ENCODE data around the gene IRF2BPL. TPM values are rescaled to one million over a fixed set of nuclear protein-coding genes. Genes with fewer than 3 reads are reported as not detected.
"Not testable (repeated sequence)": the region's sequence is repeated elsewhere in the genome, so short reads cannot be mapped to it uniquely, and the experiment has no call there.

Gene IRF2BPL
- total RNA-seq, 1 experiment from 2014 or later: 142 TPM

DNA sequence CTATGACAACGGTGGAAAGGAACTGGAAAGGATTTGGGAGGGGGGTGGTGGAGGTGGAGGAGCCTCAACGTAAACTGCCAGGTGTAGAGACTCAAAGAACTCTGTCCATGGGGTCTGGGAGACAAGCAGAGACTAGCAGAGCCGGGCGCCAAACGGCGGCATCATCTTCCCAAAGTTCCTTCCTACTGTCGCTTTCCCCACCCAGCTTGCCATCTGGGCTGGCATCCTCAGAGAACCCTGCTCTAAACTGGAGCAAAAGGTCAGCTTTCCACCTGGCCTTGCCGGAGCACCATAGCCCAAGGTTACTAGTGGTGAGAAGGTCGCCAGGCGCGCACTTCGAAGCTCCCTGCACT lies 4.0 kb upstream of the IRF2BPL start:
- H3K4me3 ChIP-seq (ENCODE audit: insufficient read depth, low read depth, low read length): peak overlapping the region; percentile 49
- DNase-seq: no peak
- H3K27me3 ChIP-seq (ENCODE audit: control insufficient read depth, insufficient read depth, low read length): no peaks in the 10 kb centered on the region
- no peaks in the 10 kb centered on the region for H3K36me3 ChIP-seq (replicated peaks; ENCODE audit: control insufficient read depth, insufficient read depth, low read length)

DNA sequence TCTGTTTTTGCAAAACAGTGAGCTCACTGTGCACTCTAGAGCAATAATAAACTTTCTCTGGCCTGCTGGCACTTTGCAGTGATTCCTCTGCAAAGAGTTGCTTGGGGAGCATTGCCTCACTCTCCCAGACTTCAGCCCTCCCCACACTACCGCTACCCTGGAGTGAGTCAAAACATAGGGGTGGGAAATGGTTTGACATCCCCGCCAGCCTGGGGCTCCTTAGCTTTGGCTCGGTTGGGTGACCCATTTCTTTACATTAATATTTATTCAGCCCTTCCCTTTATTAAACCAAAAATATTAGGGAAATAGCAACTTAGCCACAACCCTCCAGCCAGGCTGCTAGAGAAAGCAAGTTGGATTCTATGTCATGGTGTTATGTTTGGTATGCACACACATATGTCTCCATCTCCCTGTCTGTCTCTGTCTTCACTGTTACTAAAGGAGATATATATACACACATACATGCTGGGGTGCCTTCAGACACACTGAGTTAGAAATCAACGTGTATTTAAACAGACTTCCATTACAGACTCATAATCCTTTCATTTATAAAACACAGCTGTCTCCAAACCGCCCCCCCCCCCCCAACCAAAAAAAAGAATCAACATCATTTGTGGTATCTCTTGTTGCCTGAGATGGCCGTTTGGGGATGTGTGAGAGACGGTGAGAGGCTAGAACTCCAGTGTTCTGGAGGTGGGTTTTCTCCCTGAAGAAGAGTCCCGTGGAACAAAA lies 3.4 kb upstream of the IRF2BPL start:
- peak; percentile 38 for DNase-seq
- Histone ChIP-seq H3K36me3 (replicated peaks; ENCODE audit: control insufficient read depth, insufficient read depth, low read length) (no peaks in the 10 kb centered on the region), H3K4me3 (ENCODE audit: insufficient read depth, low read depth, low read length) (no peak overlapping the region), H3K27me3 (ENCODE audit: control insufficient read depth, insufficient read depth, low read length) (no peaks in the 10 kb centered on the region)

DNA sequence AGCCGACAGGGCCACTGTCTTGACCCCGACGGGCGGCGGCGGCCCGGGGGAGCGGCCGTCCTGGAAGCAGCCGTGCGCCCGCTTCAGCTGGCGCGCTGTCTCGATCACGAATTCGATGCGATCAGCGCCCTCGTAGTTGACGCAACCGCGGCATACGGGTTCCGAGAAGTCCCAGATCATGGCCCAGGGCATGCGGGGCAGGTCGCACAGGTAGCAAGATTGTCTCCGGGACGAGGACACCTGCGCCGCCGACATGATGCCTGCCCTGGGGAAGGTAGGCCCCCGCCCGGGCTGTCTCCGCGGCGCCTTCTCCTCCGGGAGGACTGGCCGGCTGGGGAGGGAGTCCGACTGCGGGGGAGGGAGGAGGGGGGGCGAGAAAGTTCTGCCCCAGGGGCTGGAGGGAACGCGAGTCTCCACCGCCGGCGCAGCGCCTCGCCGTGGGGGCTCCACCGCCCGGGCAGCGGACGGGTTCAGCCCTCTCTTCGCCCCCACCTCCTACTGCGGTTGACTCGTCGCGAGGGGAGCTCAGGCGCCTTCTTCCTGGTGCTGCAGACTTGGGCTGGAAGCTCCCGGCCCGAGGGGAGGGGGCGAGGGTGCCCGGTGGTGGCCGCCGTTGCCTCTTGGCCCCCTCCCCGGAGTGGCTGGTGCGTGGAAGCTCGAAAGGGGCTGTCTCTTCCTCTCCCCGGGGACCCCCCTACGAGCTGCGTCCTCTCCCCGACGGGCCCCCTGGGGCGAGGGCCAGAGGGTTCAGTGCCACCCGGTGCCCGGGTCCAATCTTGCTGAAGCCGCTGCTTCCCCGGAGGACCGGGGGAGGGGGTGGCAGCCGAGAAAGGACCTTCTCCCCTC lies 747 bp downstream of the IRF2BPL start:
- Histone ChIP-seq H3K27me3 (ENCODE audit: control insufficient read depth, insufficient read depth, low read length) (no peaks in the 10 kb centered on the region), H3K36me3 (replicated peaks; ENCODE audit: control insufficient read depth, insufficient read depth, low read length) (peaks cover 3% of the 10 kb centered on the region; the same call in 1 of the 2 replicates), H3K4me3 (ENCODE audit: insufficient read depth, low read depth, low read length) (peak overlapping the region; percentile 85)
- DNase-seq: peak; percentile 82

DNA sequence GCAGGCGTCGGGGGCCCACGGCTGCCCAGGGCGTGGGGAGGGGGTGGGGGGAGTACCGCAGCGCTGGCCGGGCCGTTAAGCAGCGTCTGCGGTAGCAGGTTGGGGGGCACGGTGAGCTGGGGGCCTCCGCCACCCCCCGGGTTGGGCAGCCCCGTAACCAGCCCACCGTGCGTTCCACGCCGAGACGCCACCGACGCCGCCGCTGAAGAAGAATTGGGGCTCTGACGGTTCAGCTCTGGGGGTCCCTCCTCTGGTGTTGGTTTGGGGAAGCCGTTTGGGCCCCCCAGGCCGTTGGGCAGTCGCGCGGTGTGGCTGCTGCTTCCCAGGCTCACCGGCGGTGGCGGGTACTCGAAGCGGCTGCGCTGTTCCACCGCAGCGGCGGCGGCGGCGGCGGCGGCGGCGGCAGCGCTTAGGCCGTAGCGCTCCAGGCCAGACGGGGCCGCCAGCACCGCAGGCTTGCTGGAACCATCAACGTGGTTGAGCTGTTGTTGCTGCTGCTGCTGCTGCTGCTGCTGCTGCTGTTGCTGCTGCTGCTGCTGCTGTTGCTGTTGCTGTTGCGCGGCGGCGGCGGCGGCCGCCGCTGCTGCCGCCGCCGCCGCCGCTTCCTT lies 1.5 kb downstream of the IRF2BPL start:
- DNase-seq: peak; percentile 76
- Histone ChIP-seq H3K36me3 (replicated peaks; ENCODE audit: control insufficient read depth, insufficient read depth, low read length) (peaks cover 3% of the 10 kb centered on the region; the same call in 1 of the 2 replicates), H3K27me3 (ENCODE audit: control insufficient read depth, insufficient read depth, low read length) (no peaks in the 10 kb centered on the region), H3K4me3 (ENCODE audit: insufficient read depth, low read depth, low read length) (peak overlapping the region; percentile 85)

DNA sequence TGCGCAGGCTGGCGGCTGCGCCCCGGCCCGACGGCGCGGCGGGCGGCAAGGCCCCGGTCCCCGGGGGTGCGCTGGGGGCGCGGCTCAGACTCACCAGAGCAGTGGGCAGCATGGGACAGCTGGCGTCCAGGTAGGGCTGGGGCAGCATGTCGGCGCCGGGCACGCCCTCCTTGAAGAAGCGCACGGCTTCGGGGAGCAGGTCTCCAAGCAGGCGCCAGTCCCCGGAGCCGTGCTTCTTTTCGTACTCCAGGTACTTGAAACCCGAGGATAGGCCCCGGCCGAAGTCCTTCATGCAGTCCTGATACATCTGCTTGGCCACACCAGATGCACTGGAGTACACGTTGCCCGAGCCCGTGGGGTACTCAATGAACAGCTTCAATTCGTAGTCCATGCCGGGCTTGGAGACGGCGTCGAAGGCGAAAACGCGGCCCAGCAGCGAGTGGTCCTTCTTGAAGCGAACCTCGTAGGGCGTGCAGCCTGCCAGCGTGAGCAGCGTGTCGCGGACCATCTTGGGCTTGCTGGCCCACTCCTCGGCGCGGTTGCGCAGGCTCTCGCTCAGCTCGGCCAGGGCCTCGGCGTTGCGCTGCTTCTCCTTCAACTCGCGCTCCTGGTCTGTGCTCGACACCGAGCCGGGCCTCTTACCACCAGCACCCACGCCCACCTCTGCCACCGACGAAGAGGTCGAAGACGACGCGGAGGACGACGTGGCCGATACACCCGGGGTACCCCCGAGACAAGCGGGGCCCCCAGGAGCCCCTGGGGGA lies 2.2 kb downstream of the IRF2BPL start:
- peaks cover 3% of the 10 kb centered on the region; the same call in 1 of the 2 replicates for H3K36me3 ChIP-seq (replicated peaks; ENCODE audit: control insufficient read depth, insufficient read depth, low read length)
- H3K27me3 ChIP-seq (ENCODE audit: control insufficient read depth, insufficient read depth, low read length): no peaks in the 10 kb centered on the region
- peak; percentile 66 for DNase-seq
- peak overlapping the region; percentile 85 for H3K4me3 ChIP-seq (ENCODE audit: insufficient read depth, low read depth, low read length)

DNA sequence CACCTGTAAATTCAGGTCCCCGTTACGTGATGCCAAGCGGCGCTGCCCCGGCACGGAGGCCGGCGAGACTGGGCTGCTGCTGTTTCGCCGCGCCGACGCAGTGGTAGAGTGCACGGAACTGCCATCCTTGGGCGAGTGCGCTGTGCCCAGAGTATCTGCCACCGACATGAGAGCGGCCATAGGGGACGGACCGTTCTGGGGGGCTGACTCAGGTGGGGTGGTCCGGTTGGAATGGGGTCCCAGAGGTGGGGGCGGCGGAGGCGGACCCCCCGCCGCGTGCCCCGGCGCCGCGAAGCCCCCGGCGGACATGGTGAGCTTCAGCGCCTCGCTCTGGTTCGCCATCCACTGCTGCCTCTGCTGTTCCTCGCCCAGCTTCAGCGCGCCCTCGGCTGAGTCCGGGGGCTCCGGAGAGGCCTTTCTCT lies 2.8 kb downstream of the IRF2BPL start:
- peak; percentile 73 for DNase-seq
- Histone ChIP-seq H3K27me3 (ENCODE audit: control insufficient read depth, insufficient read depth, low read length) (no peaks in the 10 kb centered on the region), H3K4me3 (ENCODE audit: insufficient read depth, low read depth, low read length) (peak overlapping the region; percentile 85), H3K36me3 (replicated peaks; ENCODE audit: control insufficient read depth, insufficient read depth, low read length) (peaks cover 3% of the 10 kb centered on the region; the same call in 1 of the 2 replicates)

DNA sequence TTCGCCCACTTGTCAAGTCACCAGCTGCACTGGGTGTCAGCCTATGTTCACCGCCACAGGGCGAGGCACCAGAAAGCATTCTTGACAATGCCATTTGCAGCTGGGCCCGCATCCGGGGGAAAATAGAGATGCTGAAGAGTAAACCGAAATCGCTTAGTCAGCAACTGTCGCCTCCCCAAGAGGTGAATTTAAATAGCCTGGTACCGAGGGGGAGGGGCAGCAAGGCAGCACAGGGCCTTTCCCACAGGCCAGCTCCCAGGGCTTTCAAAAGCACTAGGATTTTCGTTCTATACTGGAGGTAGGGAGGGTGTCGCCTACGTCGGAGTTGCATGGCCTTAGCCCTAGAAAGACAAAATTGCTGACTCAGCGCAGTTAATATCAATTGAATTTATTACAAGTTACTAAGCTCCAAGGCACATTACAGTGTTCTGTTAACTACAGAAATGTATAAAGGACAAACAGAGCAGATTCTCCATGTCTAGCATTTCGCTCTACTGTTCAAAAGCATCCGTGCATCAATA lies 4.3 kb downstream of the IRF2BPL start:
- peak; percentile 91 for DNase-seq
- no peaks in the 10 kb centered on the region for H3K27me3 ChIP-seq (ENCODE audit: control insufficient read depth, insufficient read depth, low read length)

DNA sequence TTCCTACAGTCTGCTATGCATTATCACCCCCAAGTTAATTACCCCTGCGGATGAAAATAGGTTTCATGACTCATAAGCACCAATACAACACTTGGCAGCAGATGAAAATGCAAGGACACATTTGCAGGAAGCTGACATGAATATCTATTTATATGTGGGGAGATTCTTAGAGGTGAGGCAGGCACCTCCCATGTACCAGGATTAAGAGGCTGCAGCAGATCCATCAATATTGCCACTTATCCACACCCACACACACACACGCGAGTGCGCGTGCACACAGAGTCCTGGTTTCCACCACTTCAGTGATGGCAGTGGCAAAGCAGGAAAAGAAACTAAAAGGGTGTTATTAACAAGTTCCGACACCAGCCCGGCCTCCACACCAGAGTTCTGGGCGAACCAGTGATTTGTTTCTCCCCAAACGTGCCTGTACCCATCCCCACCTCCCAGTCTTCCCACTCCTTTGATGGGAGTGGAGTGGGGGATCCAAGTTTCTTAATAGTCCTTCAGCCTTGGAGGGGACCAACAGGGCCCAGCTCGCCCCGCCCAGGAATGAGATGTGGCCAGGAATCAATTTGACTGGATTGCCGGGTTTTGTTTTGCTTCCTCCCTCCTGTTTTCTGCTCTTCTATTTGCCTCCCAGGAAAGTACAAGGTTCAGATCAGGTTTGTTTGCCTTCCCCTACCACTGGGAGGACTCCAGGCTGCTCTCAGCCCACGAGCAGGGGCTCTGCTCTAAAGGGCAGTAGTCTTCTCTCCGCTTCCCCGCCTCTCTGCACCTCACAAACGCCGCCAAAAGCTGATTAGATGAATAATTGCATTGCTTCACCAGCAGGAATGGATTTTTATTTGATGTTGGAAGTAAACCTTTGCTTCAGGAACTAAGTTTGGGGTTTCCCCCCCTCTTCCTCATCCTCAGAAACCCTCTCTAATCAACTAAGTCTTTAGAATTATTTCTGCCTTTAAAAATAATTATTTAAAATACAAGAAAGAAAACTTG lies 5.2 kb downstream of the IRF2BPL start:
- Histone ChIP-seq H3K4me3 (ENCODE audit: insufficient read depth, low read depth, low read length) (no peak overlapping the region), H3K27me3 (ENCODE audit: control insufficient read depth, insufficient read depth, low read length) (no peaks in the 10 kb centered on the region), H3K36me3 (replicated peaks; ENCODE audit: control insufficient read depth, insufficient read depth, low read length) (peaks cover 3% of the 10 kb centered on the region; the same call in 1 of the 2 replicates)
- DNase-seq: peak; percentile 71

More for the DNA sequence above, 4.3 kb downstream of the IRF2BPL start:
- peak overlapping the region; percentile 20 for H3K4me3 ChIP-seq (ENCODE audit: insufficient read depth, low read depth, low read length)
- peaks cover 3% of the 10 kb centered on the region; the same call in 1 of the 2 replicates for H3K36me3 ChIP-seq (replicated peaks; ENCODE audit: control insufficient read depth, insufficient read depth, low read length)

DNA sequence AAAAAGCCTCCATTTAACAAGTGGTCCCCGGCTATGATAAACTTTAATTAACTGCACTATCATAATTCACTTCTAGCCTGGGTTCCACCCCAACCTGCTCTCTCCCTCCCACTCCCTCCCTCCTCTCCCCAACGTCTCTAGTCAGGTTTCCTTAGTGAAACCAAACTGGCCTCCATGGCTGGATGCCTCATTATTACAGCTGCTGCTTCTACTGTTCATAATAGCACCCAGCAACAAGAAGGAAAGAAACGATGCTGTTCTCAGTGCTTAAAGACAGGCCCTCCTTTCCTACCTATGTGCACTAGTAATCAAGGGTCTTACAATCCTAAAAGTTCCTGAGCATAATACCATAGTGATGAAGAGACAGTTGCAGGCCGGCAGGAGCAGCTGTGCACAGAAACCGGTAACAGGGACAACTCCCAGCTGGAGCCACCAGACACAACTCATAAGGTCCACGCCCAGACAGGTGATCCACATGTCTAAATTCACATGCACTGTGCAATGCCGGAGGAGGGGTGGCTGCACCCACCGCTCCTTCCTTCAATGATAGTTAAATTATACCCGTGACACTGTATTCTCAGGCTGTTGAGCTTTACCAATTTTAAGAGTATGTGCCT lies 6.2 kb downstream of the IRF2BPL start:
- Histone ChIP-seq H3K36me3 (replicated peaks; ENCODE audit: control insufficient read depth, insufficient read depth, low read length) (peaks cover 3% of the 10 kb centered on the region; the same call in 1 of the 2 replicates), H3K4me3 (ENCODE audit: insufficient read depth, low read depth, low read length) (no peak overlapping the region), H3K27me3 (ENCODE audit: control insufficient read depth, insufficient read depth, low read length) (no peaks in the 10 kb centered on the region)
- no peak for DNase-seq

DNA sequence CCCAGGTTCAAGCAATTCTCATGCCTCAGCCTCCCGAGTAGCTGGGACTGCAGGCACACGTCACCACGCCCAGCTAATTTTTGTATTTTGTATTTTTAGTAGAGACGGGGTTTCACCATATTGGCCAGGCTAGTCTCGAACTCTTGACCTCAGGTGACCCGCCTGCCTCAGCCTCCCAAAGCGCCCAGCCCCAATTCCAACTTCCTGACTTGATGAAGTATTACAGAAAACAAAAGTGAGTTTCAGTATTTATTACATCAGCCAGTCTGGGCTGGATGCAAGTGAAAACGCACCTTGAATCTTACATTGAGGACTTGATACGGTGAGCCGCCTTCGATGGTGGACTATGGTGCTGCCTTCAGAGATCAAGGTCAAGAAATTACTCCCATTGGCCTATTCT lies 7.1 kb downstream of the IRF2BPL start:
- not testable (repeated sequence) for H3K36me3 ChIP-seq (replicated peaks; ENCODE audit: control insufficient read depth, insufficient read depth, low read length); H3K4me3 ChIP-seq (ENCODE audit: insufficient read depth, low read depth, low read length); DNase-seq; H3K27me3 ChIP-seq (ENCODE audit: control insufficient read depth, insufficient read depth, low read length)

DNA sequence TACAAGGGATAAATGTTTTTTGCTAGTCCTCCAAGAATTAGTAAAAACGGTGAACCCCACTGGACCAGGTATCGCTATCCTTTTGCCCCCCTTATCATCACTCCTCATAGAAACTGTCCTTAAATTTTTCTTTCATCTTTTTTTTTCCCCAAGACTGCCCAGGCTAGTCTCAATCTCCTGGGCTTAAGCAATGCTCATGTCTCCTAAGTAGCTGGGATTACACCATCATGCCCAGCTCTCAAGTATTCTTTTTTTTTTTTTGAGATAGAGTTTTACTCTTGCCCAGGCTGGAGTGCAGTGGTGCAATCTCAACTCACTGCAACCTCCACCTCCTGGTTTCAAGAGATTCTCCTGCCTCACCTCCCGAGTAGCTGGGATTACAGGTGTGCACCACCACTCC lies 9.7 kb downstream of the IRF2BPL start:
- no peaks in the 10 kb centered on the region for H3K36me3 ChIP-seq (replicated peaks; ENCODE audit: control insufficient read depth, insufficient read depth, low read length)
- DNase-seq: no peak
- no peak overlapping the region for H3K4me3 ChIP-seq (ENCODE audit: insufficient read depth, low read depth, low read length)
- H3K27me3 ChIP-seq (ENCODE audit: control insufficient read depth, insufficient read depth, low read length): no peaks in the 10 kb centered on the region

DNA sequence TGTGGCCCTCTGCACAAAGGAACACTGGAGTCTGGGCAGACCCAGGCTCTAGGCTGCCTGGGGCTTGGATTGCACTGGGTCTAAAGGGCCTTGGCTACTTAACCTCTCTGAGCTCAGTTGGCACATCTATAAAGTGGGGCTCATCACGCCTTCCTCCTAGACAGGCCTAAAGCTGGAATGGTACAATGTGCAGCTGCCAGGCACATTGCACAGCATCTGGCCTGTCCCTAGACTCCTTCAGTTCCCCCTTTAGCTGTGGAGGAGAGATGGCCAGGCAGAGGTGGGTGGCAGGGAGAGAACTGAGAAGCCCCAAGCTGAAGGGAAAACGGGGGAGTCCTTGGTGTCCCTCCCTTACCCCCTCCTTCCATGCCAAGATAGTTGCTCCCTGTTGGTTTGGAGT lies 10.8 kb downstream of the IRF2BPL start:
- DNase-seq: no peak
- H3K4me3 ChIP-seq (ENCODE audit: insufficient read depth, low read depth, low read length): no peak overlapping the region
- no peaks in the 10 kb centered on the region for H3K36me3 ChIP-seq (replicated peaks; ENCODE audit: control insufficient read depth, insufficient read depth, low read length)
- H3K27me3 ChIP-seq (ENCODE audit: control insufficient read depth, insufficient read depth, low read length): no peaks in the 10 kb centered on the region

DNA sequence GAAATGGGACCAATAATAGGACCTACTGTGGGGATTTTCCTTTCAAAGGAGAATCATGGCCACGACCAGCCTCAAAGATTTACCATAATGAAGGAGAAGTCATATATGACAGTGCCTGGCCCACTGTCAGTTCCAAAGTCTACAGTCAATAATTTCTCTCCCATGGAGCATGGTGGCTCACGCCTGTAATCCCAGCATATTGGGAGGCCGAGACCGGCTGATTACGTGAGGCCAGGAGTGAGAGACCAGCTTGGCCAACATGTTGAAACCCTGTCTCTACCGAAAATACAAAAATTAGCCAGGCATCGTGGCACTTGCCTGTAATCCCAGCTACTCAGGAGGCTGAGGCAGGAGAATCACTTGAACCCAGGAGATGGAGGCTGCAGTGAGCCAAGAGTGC lies 13.8 kb downstream of the IRF2BPL start:
- H3K4me3 ChIP-seq (ENCODE audit: insufficient read depth, low read depth, low read length): no peak overlapping the region
- no peaks in the 10 kb centered on the region for H3K27me3 ChIP-seq (ENCODE audit: control insufficient read depth, insufficient read depth, low read length)
- no peak for DNase-seq
- H3K36me3 ChIP-seq (replicated peaks; ENCODE audit: control insufficient read depth, insufficient read depth, low read length): no peaks in the 10 kb centered on the region

Data from H7 (cell line).